H1 (cell line): ENCODE results near the gene GPSM1. TPM values are rescaled to one million over a fixed set of nuclear protein-coding genes. Genes with fewer than 3 reads are reported as not detected.

ENCODE experiments used
- CTCF ChIA-PET: fragments of 300-600 bp; sonication (Branson Sonifier 250); formaldehyde crosslinking; loops from one replicate; lab custom pipeline; 2021; ENCODE audit not compliant: partially characterized antibody; lab: Charles Lee
- POLR2A ChIA-PET: fragments of 300-600 bp; sonication (Branson Sonifier 250); formaldehyde crosslinking; loops from one replicate; lab custom pipeline; 2021; ENCODE audit warnings: inconsistent platforms; ENCODE audit not compliant: partially characterized antibody; lab: Charles Lee
- DNase-seq, 2 experiments: peaks; one replicate each; pipeline versions ENCODE4 v3.0.0 to v3.0.0-alpha.2; 2010 to 2022; ENCODE audit warnings: low spot score in 2 of 2, low read depth in 1 of 2, mixed read lengths in 1 of 2
- FAIRE-seq: peaks from 2 replicates; lab custom pipeline; 2011; peaks lifted over from hg19 to GRCh38; lab: Jason Lieb, UNC
- H2AFZ ChIP-seq: 2 replicates; pipeline ENCODE4 v1.8.1; 2012; ENCODE audit warnings: low read length, inconsistent platforms
- H2AK5ac ChIP-seq: 2 replicates; pipeline ENCODE4 v1.6.1; 2013; ENCODE audit warnings: low read depth, low read length
- H2BK120ac ChIP-seq: replicated peaks from 2 replicates; pipeline ENCODE3; 2013; ENCODE audit warnings: low read depth, low read length, inconsistent platforms
- H2BK12ac ChIP-seq: 2 replicates; pipeline ENCODE4 v1.6.1; 2013; ENCODE audit warnings: low read depth, low read length
- H2BK15ac ChIP-seq: 2 replicates; pipeline ENCODE4 v1.6.1; 2013; ENCODE audit warnings: low read length
- H2BK20ac ChIP-seq: 2 replicates; pipeline ENCODE4 v1.6.1; 2013; ENCODE audit warnings: low read length
- H2BK5ac ChIP-seq: 2 replicates; pipeline ENCODE4 v1.6.1; 2013; ENCODE audit warnings: low read depth, low read length
- H3K14ac ChIP-seq: 2 replicates; pipeline ENCODE4 v1.6.1; 2013; ENCODE audit warnings: inconsistent platforms; ENCODE audit not compliant: insufficient read length
- H3K18ac ChIP-seq: 2 replicates; pipeline ENCODE4 v1.6.1; 2013; ENCODE audit warnings: low read length; ENCODE audit errors: extremely low read depth
- H3K23ac ChIP-seq: 2 replicates; pipeline ENCODE4 v1.6.1; 2013; ENCODE audit warnings: inconsistent platforms; ENCODE audit not compliant: insufficient read length
- H3K23me2 ChIP-seq: 2 replicates; pipeline ENCODE4 v1.6.1; 2013; ENCODE audit warnings: low read depth, low read length
- H3K27ac ChIP-seq: 2 replicates; pipeline ENCODE4 v1.6.1; 2011; ENCODE audit warnings: low read depth, low read length, inconsistent platforms
- H3K27me3 ChIP-seq, 4 experiments: replicated peaks in 1 of 4; 1 replicate in 1 of 4; 2 replicates in 3 of 4; pipeline versions ENCODE4 v1.6.1 to v1.8.1; 2011 to 2013; ENCODE audit warnings: low read length in 3 of 4, mild to moderate bottlenecking in 3 of 4, inconsistent platforms in 2 of 4, mixed read lengths in 2 of 4, moderate library complexity in 1 of 4; ENCODE audit not compliant: control insufficient read depth in 3 of 4, insufficient read depth in 3 of 4; ENCODE audit errors: extremely low read depth in 1 of 4
- H3K36me3 ChIP-seq, 4 experiments: 2 replicates each; pipeline versions ENCODE4 v1.6.1 to v1.8.1; 2011 to 2013; ENCODE audit warnings: mild to moderate bottlenecking in 4 of 4, low read length in 3 of 4, moderate library complexity in 2 of 4, control low read depth in 1 of 4, inconsistent platforms in 1 of 4; ENCODE audit not compliant: insufficient read depth in 4 of 4, control insufficient read depth in 2 of 4
- H3K4ac ChIP-seq: replicated peaks from 2 replicates; pipeline ENCODE3; 2013; ENCODE audit warnings: low read length, low read depth, mixed read lengths, inconsistent platforms; ENCODE audit not compliant: insufficient read length
- H3K4me1 ChIP-seq, 4 experiments: replicated peaks in 1 of 4; 1 replicate in 1 of 4; 2 replicates in 3 of 4; pipeline versions ENCODE4 v1.6.1 to v1.8.1; 2011 to 2013; ENCODE audit warnings: low read length in 3 of 4, inconsistent platforms in 2 of 4, mixed read lengths in 1 of 4; ENCODE audit not compliant: insufficient read depth in 4 of 4, control insufficient read depth in 3 of 4
- H3K4me2 ChIP-seq, 2 experiments: 2 replicates each; pipeline versions ENCODE4 v1.6.1 to v1.8.1; 2011 to 2013; ENCODE audit warnings: low read depth in 2 of 2, low read length in 2 of 2, control low read depth in 1 of 2, inconsistent platforms in 1 of 2, mild to moderate bottlenecking in 1 of 2; ENCODE audit not compliant: insufficient read depth in 1 of 2
- H3K4me3 ChIP-seq, 4 experiments: fragments of 200-600, 300-600 bp in 1 of 4; sonication (generic), shearing (Covaris generic), sonication (Bioruptor Twin) in 1 of 4; 2 replicates each; pipeline versions ENCODE4 v1.5.1 to v1.8.1; 2011 to 2016; ENCODE audit warnings: low read length in 4 of 4, low read depth in 3 of 4, control low read depth in 2 of 4, inconsistent platforms in 2 of 4, mild to moderate bottlenecking in 2 of 4, mixed read lengths in 1 of 4, moderate library complexity in 1 of 4; ENCODE audit not compliant: insufficient read depth in 2 of 4; ENCODE audit errors: extremely low read depth in 1 of 4
- H3K56ac ChIP-seq: replicated peaks from 2 replicates; pipeline ENCODE3; 2013; ENCODE audit warnings: low read depth, mild to moderate bottlenecking, mixed read lengths, low read length, inconsistent platforms; ENCODE audit not compliant: insufficient read length
- H3K79me1 ChIP-seq: 2 replicates; pipeline ENCODE4 v1.6.1; 2013; ENCODE audit warnings: low read depth, low read length, control low read depth
- H3K79me2 ChIP-seq, 2 experiments: 2 replicates each; pipeline versions ENCODE4 v1.6.1 to v1.8.1; 2012 to 2013; ENCODE audit warnings: low read length in 2 of 2, mild to moderate bottlenecking in 2 of 2, inconsistent platforms in 1 of 2; ENCODE audit not compliant: insufficient read depth in 2 of 2, control insufficient read depth in 1 of 2
- H3K9ac ChIP-seq, 4 experiments: replicated peaks in 1 of 4; 1 replicate in 1 of 4; 2 replicates in 3 of 4; pipeline versions ENCODE4 v1.6.1 to v1.8.1; 2011 to 2013; ENCODE audit warnings: low read depth in 3 of 4, low read length in 3 of 4, control low read depth in 2 of 4, mild to moderate bottlenecking in 2 of 4, moderate library complexity in 2 of 4, inconsistent platforms in 1 of 4; ENCODE audit errors: extremely low read depth in 1 of 4
- H3K9me3 ChIP-seq, 2 experiments: 2 replicates each; pipeline versions ENCODE4 v1.6.1 to v1.8.1; 2012 to 2013; ENCODE audit warnings: mild to moderate bottlenecking in 2 of 2, moderate library complexity in 2 of 2, control low read depth in 1 of 2, inconsistent platforms in 1 of 2, low read depth in 1 of 2, low read length in 1 of 2, mixed read lengths in 1 of 2; ENCODE audit not compliant: insufficient read depth in 2 of 2
- H4K20me1 ChIP-seq, 2 experiments: replicated peaks in 1 of 2; 2 replicates each; pipeline versions ENCODE3 to v1.8.1; 2011 to 2013; ENCODE audit warnings: inconsistent platforms in 2 of 2, low read length in 2 of 2, mild to moderate bottlenecking in 1 of 2; ENCODE audit not compliant: insufficient read depth in 2 of 2, control insufficient read depth in 1 of 2
- H4K5ac ChIP-seq: 2 replicates; pipeline ENCODE4 v1.6.1; 2013; ENCODE audit warnings: low read length, low read depth, mixed read lengths, inconsistent platforms; ENCODE audit not compliant: insufficient read length
- H4K8ac ChIP-seq: 2 replicates; pipeline ENCODE4 v1.8.0; 2013; ENCODE audit warnings: mild to moderate bottlenecking, moderate library complexity, low read length, inconsistent platforms; ENCODE audit not compliant: insufficient read depth; ENCODE audit errors: extremely low read depth
- H4K91ac ChIP-seq: replicated peaks from 2 replicates; pipeline ENCODE3; 2013; ENCODE audit warnings: low read length, mixed read lengths, inconsistent platforms; ENCODE audit not compliant: insufficient read length
- BRCA1 ChIP-seq: IDR thresholded peaks from 2 replicates; pipeline ENCODE4 v1.6.1; 2012; ENCODE audit warnings: low read depth, low read length, improper control_type of control experiment
- CREB1 ChIP-seq: IDR thresholded peaks from 2 replicates; pipeline ENCODE4 v1.6.1; 2012; ENCODE audit warnings: inconsistent platforms
- CTBP2 ChIP-seq: IDR thresholded peaks from 2 replicates; pipeline ENCODE4 v1.7.0; 2011; ENCODE audit warnings: borderline replicate concordance, mild to moderate bottlenecking, moderate library complexity, mixed read lengths, low read length; ENCODE audit not compliant: insufficient read depth, insufficient read length
- GABPA ChIP-seq: IDR thresholded peaks from 2 replicates; pipeline ENCODE4 v1.6.1; 2011; ENCODE audit warnings: mild to moderate bottlenecking, low read length, moderate library complexity, borderline replicate concordance; ENCODE audit not compliant: insufficient read depth
- NRF1 ChIP-seq: IDR thresholded peaks from 2 replicates; pipeline ENCODE4 v1.6.1; 2011; ENCODE audit warnings: mild to moderate bottlenecking, low read depth, low read length, improper control_type of control experiment
- POLR2AphosphoS5 ChIP-seq: IDR thresholded peaks from 2 replicates; pipeline ENCODE4 v1.6.1; 2011; ENCODE audit warnings: low read depth, low read length
- RAD21 ChIP-seq, 2 experiments: IDR thresholded peaks in 1 of 2; conservative IDR thresholded peaks in 1 of 2; 2 replicates each; pipeline ENCODE4 v1.6.1; 2011; ENCODE audit warnings: low read depth in 2 of 2, low read length in 2 of 2, improper control_type of control experiment in 1 of 2, inconsistent platforms in 1 of 2, mild to moderate bottlenecking in 1 of 2, moderate library complexity in 1 of 2
- RFX5 ChIP-seq: IDR thresholded peaks from 2 replicates; pipeline ENCODE4 v1.6.1; 2011; ENCODE audit warnings: low read depth, low read length, improper control_type of control experiment, borderline replicate concordance
- WGBS, 2 experiments: shearing (Covaris generic) in 1 of 2; methylation state at CpG; one replicate each; pipeline versions ENCODE4 v1.1.6 to v1.1.7; 2013 to 2015; ENCODE audit warnings: low lambda C conversion rate in 2 of 2, mixed read lengths in 2 of 2, inconsistent platforms in 1 of 2, low coverage in 1 of 2, missing lambda C conversion rate in 1 of 2; ENCODE audit not compliant: insufficient replicate concordance in 2 of 2, insufficient coverage in 1 of 2, insufficient read length in 1 of 2; ENCODE audit errors: extremely low coverage in 1 of 2, missing lambda C conversion rate in 1 of 2; 5-methylcytosine and 5-hydroxymethylcytosine counted together
- polyA plus RNA-seq, 7 experiments: library from polyadenylated mRNA; depleted of rRNA in 3 of 7; stranded (reverse) in 5 of 7; unstranded in 2 of 7; fragments of >200 nt in 5 of 7; fragments of 200-250 nt in 2 of 7; gene quantifications; 1 replicate in 5 of 7; 2 replicates in 1 of 7; 4 replicates in 1 of 7; pipeline versions ENCODE4 v1.2.1 to v1.2.3, GENCODE V29; 2011 to 2013; ENCODE audit warnings: missing spikeins in 2 of 7, mixed read lengths in 2 of 7
- total RNA-seq: library from RNA; stranded (reverse); fragmentation: NEBNext Ultra II Directional; extraction: Animal tissue kit (Norgen Biotek cat#: 25700); gene quantifications from 2 replicates; pipeline ENCODE4 v1.2.1, GENCODE V29; 2021
- TF ChIP-seq, protein P1 (sequence below): IDR thresholded peaks from 2 replicates; pipeline ENCODE4 v1.6.1; 2011; ENCODE audit warnings: low read depth, mild to moderate bottlenecking, low read length; ENCODE audit not compliant: insufficient read depth
- TF ChIP-seq, protein P2 (sequence below): IDR thresholded peaks from 2 replicates; pipeline ENCODE4 v1.6.1; 2012; ENCODE audit warnings: low read length, inconsistent platforms

Gene GPSM1
- total and polyA plus RNA-seq, 2 of the 8 experiments (the other 6 are each of a cell fraction or from before 2014, with no cell fraction given) = 12.8 to 18.0 TPM

DNA sequence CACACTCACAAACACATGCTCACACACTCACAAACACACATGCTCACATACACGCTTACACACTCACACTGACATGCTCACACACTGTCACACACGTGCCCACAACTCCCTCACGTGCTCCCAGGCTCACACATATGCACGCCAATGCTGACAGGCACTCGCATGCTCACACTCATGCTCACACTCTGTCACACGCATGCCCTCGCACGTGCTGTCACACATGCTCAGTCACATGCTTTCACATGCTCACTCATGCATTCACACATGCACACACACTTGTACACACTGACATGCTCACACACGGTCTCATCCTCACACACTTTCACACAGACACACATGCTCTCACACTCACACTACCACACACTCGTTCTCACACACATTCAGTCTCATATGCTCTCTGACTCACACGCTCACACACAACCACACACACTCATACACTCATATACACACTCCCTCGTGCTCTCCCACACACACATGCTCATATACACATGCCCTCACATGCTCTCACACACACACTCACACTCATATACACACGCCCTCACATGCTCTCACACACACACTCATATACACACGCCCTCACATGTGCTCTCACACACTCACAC lies 33.8 kb upstream of the GPSM1 start:
- peak overlapping the region; percentile 36 for H2BK15ac ChIP-seq
- peaks cover 0 to 15% of the 10 kb centered on the region in 2 experiments for H4K20me1 ChIP-seq
- DNase-seq (no peak), FAIRE-seq (no peak)
- no peak overlapping the region for H3K9ac ChIP-seq
- H3K4ac ChIP-seq = peak overlapping the region; percentile 95
- no peaks in the 10 kb centered on the region for H3K27me3 ChIP-seq
- peaks cover 11% of the 10 kb centered on the region; the same call in 1 of the 2 replicates for H3K23me2 ChIP-seq
- H4K8ac ChIP-seq = no peak overlapping the region
- ChIA-PET CTCF (no interaction called here), POLR2A (no interaction called here)
- H2BK120ac ChIP-seq = no peak overlapping the region
- H3K23ac ChIP-seq = no peak overlapping the region
- H4K5ac ChIP-seq = peak overlapping the region; percentile 15
- H3K9me3 ChIP-seq = peaks cover 4 to 10% of the 10 kb centered on the region in 2 experiments; a peak in 2 of 4 replicates
- no peaks in the 10 kb centered on the region; a peak in 1 of 8 replicates for H3K36me3 ChIP-seq
- H3K4me2 ChIP-seq = no peak overlapping the region
- no peaks in the 10 kb centered on the region for H3K4me1 ChIP-seq
- H4K91ac ChIP-seq = peak overlapping the region; percentile 50
- no peaks in the 10 kb centered on the region for H3K79me1 ChIP-seq
- H3K4me3 ChIP-seq = no peak overlapping the region
- peak overlapping the region; percentile 88; the same call in 1 of the 2 replicates for H2BK12ac ChIP-seq
- H2AFZ ChIP-seq = no peak overlapping the region
- H3K27ac ChIP-seq = no peak overlapping the region
- no peak overlapping the region for H2BK20ac ChIP-seq
- peak overlapping the region; percentile 35 for H2BK5ac ChIP-seq
- H3K79me2 ChIP-seq = no peaks in the 10 kb centered on the region
- WGBS, 2 experiments = 85 to 100% methylated on average over 5 to 14 of the region's 14 CpGs
- no peak overlapping the region for H3K14ac ChIP-seq
- peak overlapping the region; percentile 67 for H3K56ac ChIP-seq
- no peak overlapping the region for H3K18ac ChIP-seq
- peak overlapping the region; percentile 40 for H2AK5ac ChIP-seq
- TF ChIP-seq RFX5 (no peak), NRF1 (no peak), RAD21 (IDR thresholded peaks at IDR 0.05 in 1 of 2, conservative IDR thresholded peaks at IDR 0.05 in 1 of 2; ENCODE audit: low read depth in 2 of 2, low read length in 2 of 2) (no peak), CREB1 (no peak), BRCA1 (no peak), POLR2AphosphoS5 (no peak), CTBP2 (no peak), GABPA (no peak)
- TF ChIP-seq, protein P1, sequence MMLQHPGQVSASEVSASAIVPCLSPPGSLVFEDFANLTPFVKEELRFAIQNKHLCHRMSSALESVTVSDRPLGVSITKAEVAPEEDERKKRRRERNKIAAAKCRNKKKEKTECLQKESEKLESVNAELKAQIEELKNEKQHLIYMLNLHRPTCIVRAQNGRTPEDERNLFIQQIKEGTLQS = no peak
- TF ChIP-seq, protein P2, sequence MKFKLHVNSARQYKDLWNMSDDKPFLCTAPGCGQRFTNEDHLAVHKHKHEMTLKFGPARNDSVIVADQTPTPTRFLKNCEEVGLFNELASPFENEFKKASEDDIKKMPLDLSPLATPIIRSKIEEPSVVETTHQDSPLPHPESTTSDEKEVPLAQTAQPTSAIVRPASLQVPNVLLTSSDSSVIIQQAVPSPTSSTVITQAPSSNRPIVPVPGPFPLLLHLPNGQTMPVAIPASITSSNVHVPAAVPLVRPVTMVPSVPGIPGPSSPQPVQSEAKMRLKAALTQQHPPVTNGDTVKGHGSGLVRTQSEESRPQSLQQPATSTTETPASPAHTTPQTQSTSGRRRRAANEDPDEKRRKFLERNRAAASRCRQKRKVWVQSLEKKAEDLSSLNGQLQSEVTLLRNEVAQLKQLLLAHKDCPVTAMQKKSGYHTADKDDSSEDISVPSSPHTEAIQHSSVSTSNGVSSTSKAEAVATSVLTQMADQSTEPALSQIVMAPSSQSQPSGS = no peak
